Measurements from ENCODE around the gene NCAN. TPM values are rescaled to one million over a fixed set of nuclear protein-coding genes. Genes with fewer than 3 reads are reported as not detected.
A peak's percentile ranks its signal among the peaks of the same experiment; 100 is the strongest.

Gene NCAN
- total and polyA plus RNA-seq, 9 of the 15 experiments (the other 6 are each of a cell fraction or from before 2014, with no cell fraction given): 0.04 TPM; not detected in 8

GRCh38 chr19:19170053-19170872 is 41.5 kb upstream of the NCAN start, which contains the start of gene MEF2B (continued):
- peak; percentile 32; the same call in 1 of the 2 replicates for TF ChIP-seq TFAP4 (CRISPR knock-in tag; IDR thresholded peaks at IDR 0.05; ENCODE audit: borderline replicate concordance)
- TF ChIP-seq IRF2 (CRISPR knock-in tag; IDR thresholded peaks at IDR 0.05): no peak
- TF ChIP-seq RBM22 (IDR thresholded peaks at IDR 0.05; ENCODE audit: low read depth, low read length, poor library complexity, severe bottlenecking): peak; percentile 86
- TF ChIP-seq NRF1 (conservative IDR thresholded peaks at IDR 0.05 in 1 of 2, IDR thresholded peaks at IDR 0.05 in 1 of 2): peak; percentile 48 to 60; a peak in 3 of 4 replicates
- TF ChIP-seq DNMT1 (IDR thresholded peaks at IDR 0.05): no peak
- peak; percentile 56 for TF ChIP-seq HBP1 (CRISPR knock-in tag; IDR thresholded peaks at IDR 0.05)
- TF ChIP-seq XRCC3 (IDR thresholded peaks at IDR 0.05): no peak
- TF ChIP-seq MECOM (CRISPR knock-in tag; IDR thresholded peaks at IDR 0.05): no peak
- TF ChIP-seq ILF3 (IDR thresholded peaks at IDR 0.05; ENCODE audit: borderline replicate concordance): no peak
- no peak for TF ChIP-seq MTA2 (IDR thresholded peaks at IDR 0.05; ENCODE audit: low read depth)
- TF ChIP-seq L3MBTL2 (IDR thresholded peaks at IDR 0.05): peak; percentile 58
- peak; percentile 30; the same call in 1 of the 2 replicates for TF ChIP-seq NR2C1 (IDR thresholded peaks at IDR 0.05)
- peak; percentile 16; the same call in 1 of the 2 replicates for TF ChIP-seq NR2C1 (tag; IDR thresholded peaks at IDR 0.05)
- TF ChIP-seq MAFF (IDR thresholded peaks at IDR 0.05; ENCODE audit: low read length): no peak
- TF ChIP-seq NFE2 (IDR thresholded peaks at IDR 0.05; ENCODE audit: low read depth): no peak
- TF ChIP-seq, protein P1, sequence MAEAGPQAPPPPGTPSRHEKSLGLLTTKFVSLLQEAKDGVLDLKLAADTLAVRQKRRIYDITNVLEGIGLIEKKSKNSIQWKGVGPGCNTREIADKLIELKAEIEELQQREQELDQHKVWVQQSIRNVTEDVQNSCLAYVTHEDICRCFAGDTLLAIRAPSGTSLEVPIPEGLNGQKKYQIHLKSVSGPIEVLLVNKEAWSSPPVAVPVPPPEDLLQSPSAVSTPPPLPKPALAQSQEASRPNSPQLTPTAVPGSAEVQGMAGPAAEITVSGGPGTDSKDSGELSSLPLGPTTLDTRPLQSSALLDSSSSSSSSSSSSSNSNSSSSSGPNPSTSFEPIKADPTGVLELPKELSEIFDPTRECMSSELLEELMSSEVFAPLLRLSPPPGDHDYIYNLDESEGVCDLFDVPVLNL (CRISPR knock-in tag; IDR thresholded peaks at IDR 0.05; ENCODE audit: low read depth): no peak
- no peak for TF ChIP-seq ZNF133 (CRISPR knock-in tag; IDR thresholded peaks at IDR 0.05)
- TF ChIP-seq HLTF (IDR thresholded peaks at IDR 0.05): 0 out of 2 replicates have a peak, but pooled peaks have one; percentile 38
- no peak for TF ChIP-seq KLF6 (CRISPR knock-in tag; IDR thresholded peaks at IDR 0.05; ENCODE audit: borderline replicate concordance)
- no peak for TF ChIP-seq YY1 (IDR thresholded peaks at IDR 0.05; ENCODE audit: borderline replicate concordance in 1 of 3, control insufficient read depth in 1 of 3, extremely low read depth in 1 of 3, insufficient read depth in 3 of 3, insufficient read length in 1 of 3, insufficient replicate concordance in 2 of 3, low read depth in 1 of 3, low read length in 2 of 3)
- 0 out of 2 replicates have a peak, but pooled peaks have one; percentile 22 for TF ChIP-seq ESRRA (IDR thresholded peaks at IDR 0.05; ENCODE audit: borderline replicate concordance, low read depth)
- TF ChIP-seq SMAD3 (CRISPR knock-in tag; conservative IDR thresholded peaks at IDR 0.05): no peak
- TF ChIP-seq SIN3B (IDR thresholded peaks at IDR 0.05; ENCODE audit: low read depth): no peak

Data from K562 (cell line).